GM21528 (cell line): ENCODE results near the gene TRABD.

Source experiments
- ATAC-seq: cut with Tn5 transposase; IDR thresholded peaks from one replicate; pipeline ENCODE4 v1.9.1; 2021; ENCODE audit warnings: mild to moderate bottlenecking, moderate library complexity; ENCODE audit not compliant: unreplicated experiment, low FRiP score

TRABD gene

DNA sequence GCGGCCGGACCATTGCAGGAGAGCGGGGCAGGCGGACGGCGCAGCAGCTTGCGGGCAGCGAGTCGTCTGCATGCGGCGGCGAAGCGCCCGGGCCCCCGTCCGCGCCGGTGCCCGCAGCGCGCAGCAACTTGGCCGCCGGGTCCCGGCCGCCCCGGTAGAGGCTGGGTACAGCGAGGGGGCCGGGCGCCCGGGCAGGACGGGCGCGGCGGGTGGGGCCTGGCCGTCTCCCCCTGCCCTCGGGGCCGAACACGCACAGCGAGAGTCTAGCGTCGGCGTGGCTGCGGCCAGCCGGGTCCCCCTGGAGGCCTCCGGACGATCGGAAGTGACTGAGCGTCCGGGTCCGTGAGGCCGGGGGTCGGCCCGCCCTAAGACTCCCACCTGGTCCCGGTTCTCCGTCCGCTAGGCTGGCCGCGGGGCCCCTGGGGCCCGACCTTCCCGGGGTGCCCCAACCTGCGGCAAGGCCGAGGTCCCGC lies 775 bp upstream of the TRABD start:
- ATAC-seq, result no peak

DNA sequence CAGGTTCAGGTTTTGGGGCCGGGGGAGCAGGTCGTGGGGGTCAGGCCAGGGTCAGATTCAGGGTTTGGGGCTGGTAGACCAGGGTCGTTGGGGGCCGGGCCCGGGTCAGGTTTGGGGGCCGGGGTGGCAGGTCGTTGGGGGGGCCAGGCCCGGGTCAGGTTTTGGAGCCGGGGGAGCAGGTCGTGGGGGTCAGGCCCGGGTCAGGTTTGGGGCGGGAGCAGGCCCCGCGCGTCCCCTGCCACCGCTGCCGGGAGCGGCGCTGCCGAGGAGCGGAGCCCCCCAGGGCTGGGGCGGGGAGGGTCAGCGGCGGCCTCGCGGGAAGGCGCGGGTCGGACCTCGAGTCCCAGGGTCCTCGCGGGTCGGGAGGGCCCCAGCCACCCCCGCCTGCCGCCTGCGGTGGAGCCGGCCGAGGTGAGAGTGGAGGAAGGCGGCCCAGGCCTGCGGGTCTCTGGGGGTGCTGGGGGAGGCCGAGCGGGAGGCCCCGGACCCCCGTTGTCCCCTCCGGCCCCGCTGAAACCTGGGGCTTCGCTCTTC lies 535 bp downstream of the TRABD start:
- no peak for ATAC-seq

DNA sequence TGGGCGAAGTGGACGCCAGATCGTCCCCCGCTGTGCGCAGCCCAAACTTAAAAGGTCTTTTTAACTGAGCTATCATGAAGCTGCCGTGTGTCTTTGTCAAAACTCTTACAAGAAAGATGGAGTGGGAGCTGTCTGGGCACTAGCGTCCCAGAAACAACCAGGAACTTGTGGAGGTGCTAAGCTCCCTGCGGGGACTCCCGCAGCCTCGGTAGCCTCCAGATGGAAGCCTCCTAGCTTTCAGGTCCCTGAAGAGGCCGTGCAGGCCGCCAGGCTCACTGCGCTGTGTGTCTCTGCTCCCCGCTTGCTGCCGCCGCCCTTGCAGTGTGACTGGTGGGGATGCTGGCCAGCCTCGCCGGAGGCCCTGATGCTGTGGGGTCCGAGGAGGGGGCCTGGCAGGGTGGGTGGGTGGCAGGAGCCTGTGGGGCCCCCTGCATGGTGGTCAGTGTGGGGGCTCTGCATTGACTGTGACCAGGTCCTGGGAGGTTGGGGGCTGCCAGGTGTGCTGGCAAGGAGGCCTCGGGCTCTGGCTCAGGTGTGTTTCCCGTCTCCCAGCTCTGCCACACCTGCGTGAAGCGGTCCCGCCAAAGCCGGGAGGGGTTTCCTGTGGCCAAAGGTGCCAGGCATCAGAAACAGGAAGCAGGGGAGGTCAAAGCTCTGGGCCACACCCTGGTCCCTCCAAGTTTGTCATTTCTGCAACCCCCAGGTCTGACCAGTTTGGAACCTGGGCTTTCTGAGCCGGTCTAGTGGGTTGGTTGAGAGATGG lies 1.2 kb downstream of the TRABD start:
- ATAC-seq, result no peak

DNA sequence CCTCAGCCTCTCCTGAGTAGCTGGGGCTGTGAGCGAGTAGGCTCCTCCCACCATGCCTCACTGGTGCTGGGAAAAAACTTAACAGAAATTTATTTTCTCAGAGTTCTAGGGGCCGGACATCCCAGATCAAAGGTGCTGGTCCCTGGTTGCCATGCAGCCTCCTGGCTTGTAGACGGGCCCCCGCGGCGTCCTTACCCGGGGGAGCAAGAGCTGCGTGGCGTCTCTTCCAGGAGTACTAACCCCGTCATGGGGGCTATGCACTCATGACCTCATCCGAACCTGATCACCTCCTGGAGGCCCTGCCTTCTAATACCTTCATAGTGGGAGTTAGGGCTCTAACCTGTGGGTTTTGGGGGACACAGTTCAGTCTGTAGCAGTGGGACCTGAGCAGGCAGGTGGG lies 2.6 kb downstream of the TRABD start:
- no peak for ATAC-seq

DNA sequence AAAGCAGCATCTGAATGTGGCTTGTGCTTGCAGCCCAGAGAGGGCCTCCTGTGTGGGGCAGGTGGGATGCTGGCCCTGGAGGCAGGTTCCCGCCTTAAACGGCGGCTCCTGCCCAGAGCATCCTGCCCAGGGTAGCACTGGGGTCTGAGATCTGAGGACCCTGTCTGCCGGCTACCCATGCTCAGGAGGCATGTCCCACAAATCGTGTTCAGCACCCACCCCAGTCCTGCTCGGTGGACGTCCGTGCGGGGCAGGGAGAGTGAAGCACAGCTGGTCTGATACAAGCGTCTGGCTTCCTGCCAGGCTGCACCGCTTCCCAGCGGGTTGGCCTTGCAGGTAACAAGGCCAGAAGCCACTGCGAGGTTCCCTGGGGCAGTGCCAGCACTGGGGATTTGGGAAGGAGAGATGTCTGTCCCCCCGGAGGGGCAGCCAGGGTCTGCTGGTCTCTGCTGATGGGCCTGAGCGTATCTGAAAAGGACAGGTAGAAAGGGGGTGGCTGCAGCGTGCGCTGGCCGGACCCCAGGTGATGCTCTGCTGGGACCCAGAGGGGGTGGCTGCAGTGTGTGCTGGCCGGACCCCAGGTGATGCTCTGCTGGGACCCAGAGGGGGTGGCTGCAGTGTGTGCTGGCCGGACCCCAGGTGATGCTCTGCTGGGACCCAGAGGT lies 3.6 kb downstream of the TRABD start:
- no peak for ATAC-seq

DNA sequence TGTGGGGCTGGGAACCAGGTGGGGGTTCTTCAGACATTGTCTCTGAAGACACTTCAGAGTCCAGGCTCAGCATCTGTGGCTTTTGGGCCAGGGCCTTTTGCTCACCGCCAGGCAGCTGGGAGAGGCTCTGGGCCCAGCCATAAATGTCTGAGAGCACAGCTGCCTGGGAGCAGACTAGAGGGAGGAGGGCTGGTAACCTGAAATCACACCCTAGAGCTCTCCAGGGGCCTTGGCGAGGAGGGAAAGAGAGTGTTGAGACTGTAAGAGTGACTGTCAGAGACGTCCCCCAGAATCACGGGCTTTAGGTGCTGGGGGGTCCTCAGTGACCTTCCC lies 4.1 kb downstream of the TRABD start:
- peak; percentile 2 for ATAC-seq

DNA sequence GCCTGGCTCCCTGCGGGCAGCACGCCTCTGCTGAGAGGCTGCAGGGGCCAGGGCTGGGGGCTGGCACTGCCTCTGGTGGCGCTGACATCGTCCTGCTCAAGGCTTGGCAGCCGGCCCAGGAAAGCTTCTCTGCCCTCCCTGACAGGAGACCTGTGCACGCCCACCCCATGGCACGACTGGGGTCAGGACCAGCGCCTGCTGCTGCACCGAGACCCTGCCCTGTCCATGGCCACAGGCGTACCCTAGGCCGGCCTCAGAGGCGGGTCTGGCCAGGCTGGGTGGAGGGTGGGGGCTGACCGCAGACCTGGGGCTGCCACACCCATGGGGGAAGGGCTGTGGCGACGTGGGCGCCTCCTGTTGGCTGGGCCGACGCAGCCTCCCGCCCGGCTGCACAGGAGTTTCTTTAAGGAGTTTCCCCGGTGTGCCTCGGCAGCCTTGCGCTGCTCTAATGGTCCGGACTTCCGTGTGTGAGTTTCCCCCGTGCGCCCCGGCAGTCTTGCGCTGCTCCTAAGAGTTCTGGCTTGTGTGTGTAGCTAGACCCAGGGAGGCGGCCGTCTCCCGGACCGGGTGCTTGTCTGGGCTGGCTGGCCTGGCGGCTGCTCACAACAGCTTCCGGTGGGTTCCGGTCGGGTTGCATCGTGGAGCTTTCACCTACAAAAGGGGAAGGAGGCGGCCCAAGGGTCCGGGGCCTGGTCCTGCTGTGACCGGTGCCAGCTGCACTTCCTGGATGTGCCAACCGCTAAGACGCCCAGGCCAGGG lies 4.6 kb downstream of the TRABD start:
- ATAC-seq, result peak; percentile 41

DNA sequence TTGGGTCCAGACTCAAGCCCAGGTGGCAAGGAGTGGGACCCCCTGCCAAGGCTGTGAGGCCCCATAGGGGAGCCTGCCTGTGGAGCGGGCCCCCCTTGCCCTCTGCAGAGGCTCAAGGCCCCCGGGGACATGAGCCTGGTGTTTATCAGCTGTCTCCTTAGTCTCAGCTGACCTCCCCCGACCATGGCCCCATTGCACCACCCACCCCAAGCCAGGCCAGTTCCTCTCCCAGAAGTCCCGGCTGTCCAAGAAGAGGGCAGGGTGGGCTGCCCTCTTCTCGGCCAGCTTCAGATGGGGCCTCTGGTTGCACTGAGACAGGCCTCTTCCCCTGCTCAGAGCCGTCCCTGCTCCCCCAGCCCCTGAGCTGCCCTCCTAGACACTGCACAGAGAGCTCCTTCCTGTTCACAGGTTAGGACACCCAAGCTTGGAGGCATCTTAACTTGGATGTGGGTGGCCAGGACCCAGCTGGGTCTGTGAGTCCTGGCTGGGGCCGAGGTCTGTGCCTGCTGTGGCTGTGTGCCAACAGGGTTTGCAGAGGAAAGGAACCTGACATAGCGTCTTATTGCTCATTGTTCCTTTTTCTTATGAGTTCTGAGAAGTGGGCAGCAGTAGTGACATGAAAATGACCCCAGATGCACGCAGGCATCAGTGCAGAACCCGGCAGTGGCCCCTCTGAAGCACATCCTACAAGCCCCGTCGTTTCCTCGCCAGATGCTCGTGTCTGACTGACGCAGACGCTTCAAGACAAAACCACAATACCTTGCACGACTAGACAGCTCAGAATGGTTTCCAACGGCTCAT lies 5.4 kb downstream of the TRABD start:
- ATAC-seq, result peak; percentile 28

DNA sequence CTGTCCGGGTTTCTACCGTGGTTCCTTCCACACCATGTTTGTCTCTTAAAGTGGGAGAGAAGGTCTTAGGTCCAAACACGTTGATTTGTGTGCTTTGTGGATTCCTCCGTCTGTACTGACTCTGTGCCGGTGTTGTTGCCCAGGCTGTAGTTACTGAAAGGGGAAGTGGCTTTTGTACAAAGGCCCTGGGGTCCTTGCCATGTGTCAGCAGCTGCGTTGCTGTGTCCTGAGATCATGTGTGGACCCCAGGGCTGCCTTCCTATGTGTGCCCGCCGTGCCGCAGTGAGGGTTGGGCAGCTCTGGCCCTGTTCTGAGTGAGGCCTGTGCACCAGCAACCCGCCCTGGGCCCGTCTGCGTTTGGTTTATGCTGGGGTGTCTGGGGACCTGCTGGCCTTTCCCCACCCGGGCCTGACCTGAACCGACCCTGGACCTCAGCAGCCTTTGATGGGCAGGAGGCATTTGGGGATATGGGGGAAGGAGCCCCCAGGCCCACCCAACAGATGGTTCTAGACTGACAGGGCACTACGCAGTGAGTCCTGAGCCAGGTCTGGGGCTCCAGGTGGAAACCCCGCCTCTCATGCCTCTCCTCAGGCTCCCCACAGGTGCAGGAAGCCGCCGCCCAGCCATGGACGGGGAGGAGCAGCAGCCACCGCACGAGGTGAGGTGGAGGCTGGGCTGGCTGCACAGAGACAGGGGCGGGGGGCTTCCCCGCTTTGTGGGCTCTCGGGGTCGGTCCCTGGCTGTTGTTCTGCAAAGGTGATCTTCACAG lies 6.9 kb downstream of the TRABD start:
- ATAC-seq, result no peak

DNA sequence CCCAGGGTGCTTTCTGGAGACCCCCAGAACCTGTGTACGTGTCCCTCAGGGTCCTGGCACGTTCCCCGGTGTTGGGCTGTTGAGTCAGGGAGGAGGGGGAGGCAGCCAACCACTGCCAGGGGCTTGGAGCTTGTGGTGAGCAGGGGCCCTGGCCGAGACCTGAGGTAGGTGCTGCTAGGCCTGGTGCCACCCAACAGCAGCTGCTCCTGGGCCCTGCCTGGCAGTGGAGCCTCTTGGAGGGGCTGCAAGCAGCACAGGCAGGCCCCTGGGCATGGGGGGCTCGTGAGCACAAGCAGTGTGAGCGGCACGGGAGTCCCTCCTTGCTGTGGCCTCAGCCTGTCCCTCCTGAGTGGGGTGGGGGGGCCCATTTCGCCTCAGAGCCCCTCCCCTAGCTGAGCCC lies 7.9 kb downstream of the TRABD start:
- ATAC-seq, result no peak

DNA sequence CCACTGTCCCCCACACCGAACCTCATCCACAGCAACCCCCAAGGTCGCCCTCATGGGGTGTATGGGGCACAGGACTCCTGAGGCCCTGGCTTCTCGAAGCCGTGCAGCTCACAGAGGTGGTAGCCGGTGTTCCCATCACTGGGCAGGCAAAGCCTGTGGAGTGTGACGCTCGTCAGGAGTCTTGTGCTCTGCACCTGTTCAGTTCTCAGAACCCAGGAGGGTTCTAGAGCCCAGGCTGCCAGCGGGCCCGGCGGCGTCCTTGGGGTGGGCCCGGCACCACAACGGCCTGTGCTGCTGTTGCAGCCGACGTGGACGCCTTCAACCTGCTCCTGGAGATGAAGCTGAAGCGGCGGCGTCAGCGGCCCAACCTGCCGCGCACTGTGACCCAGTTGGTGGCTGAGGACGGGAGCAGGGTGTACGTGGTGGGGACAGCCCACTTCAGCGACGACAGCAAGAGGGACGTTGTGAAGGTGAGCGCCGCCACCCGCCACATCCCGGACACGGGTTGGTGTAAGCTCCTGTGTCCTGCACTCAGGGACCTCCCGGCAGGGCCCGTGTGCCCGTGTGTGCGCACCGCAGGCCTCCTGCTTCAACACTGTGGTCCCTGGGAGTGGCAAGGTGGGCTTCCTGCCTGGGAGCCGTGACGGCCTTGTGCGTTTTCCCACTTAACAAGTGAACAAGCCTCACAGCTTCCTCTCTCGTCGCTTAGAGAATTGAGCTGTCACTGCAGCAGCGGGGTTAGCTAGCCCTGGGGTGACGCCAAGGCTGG lies 8.5 kb downstream of the TRABD start:
- ATAC-seq, result no peak

DNA sequence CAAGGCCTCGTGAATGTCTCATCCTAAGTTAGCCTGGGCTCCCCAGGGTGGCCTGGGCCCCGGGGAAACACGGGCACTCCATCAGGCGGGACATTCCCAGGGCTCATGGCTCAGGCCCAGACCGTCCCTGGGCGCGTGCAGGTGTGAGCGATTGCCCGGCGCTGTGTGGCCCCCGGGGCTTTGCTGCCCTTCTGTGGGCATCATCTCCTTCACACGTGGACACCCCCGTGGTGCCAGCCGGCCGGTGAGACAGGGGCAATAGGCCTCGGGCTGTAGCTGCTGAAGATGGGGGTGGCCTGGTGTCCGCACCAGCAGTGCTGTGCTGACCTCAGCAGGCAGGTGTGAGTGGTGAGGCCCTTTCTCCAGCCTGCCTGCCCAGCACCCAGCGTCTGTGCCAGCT lies 10.5 kb downstream of the TRABD start:
- ATAC-seq, result no peak

DNA sequence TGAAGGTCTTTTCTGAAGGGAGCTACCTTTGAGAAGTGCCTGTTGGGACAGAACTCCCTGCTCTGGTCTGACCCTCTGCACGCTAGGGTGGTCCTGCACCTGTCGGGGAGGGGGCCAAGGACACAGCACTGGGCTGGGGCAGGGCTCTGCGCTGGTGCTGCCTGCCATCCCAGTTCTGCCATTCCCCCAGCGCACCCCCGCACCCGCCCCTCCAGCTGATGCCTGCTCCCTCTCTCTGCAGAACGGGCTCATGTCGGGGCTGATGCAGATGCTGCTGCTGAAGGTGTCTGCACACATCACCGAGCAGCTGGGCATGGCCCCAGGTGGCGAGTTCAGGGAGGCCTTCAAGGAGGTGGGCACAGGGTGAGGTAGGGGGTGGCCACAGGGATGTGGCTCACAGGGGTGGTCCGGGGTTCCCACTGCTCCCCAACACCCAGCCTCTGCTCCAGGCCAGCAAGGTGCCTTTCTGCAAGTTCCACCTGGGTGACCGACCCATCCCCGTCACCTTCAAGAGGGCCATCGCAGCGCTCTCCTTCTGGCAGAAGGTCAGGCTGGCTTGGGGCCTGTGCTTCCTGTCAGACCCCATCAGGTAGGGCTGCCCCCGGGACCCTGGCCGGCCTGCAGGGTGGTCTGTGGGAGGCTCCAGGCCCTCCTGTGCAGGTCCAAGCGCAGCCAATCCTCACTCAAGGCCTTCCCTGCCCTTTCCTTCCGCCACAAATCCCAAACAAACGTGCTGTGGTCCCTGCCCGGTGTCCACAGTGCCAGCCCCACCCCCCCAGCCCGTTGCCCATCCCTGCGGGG lies 11.5 kb downstream of the TRABD start:
- no peak for ATAC-seq

DNA sequence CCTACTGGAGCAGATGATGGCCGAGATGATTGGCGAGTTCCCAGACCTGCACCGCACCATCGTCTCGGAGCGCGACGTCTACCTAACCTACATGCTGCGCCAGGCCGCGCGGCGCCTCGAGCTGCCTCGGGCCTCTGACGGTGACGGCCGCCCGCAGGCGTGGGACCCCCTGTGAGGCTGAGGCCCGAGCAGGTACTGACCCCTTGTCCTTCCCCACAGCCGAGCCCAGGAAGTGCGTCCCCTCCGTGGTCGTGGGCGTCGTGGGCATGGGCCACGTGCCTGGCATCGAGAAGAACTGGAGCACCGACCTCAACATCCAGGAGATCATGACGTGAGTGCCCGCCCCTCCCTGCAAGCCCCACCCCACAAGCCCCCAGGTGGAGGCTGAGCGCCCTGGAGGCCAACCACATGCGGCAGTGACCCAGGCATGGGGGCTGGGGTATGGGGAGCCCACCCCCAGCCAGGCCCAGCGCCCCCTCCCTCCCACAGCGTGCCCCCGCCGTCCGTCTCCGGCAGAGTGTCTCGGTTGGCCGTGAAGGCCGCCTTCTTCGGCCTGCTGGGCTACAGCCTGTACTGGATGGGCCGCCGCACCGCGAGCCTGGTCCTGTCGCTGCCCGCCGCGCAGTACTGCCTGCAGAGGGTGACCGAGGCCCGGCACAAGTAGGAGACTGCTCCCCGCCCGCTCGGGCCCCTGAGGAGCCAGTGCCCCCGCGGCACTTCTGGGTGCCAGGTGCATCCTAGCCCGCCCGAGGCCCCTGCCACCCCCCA lies 12.3 kb downstream of the TRABD start:
- no peak for ATAC-seq

DNA sequence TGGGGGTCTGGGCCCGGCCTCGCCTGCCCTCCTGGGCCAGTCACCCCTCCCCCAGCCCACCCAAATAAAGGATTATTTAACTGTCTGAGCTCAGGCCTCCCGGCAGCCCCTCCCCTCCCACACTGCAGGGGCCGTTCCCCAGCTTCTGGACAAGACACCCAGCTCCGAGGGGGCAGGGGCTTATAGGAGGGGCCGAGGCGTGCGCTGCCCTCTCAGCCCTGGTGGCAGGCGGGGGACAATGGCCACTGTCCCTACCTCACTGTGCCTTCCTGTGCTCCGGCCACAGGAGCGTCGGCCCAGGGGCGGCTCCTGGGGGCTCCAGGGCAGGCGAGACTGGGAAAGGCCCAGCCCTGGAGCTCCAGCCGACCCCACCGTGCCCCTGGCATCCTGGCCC lies 12.9 kb downstream of the TRABD start:
- no peak for ATAC-seq

DNA sequence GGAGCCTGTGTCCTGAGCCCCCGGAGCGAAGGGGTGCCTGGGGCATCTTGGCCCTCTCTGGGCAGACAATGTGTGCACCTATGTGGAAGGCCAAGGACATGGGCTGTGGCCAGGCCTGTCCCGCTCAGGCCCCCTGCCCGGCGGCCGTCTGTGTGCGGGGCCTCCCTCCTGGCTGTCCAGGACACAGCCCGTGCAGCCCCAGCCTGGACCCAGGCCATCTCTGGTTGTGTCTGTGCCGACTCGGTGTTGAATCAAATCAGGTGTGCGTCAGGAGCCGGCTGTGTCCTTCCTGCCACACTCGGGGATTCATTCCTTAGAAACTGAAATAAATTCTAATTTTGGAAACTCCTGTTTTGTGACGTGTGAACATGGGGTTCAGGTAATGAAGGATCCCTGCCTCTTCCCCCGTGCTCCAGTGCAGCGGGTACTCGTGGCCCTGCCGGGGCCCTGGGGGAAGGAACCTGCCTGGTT lies 13.6 kb downstream of the TRABD start:
- no peak for ATAC-seq

DNA sequence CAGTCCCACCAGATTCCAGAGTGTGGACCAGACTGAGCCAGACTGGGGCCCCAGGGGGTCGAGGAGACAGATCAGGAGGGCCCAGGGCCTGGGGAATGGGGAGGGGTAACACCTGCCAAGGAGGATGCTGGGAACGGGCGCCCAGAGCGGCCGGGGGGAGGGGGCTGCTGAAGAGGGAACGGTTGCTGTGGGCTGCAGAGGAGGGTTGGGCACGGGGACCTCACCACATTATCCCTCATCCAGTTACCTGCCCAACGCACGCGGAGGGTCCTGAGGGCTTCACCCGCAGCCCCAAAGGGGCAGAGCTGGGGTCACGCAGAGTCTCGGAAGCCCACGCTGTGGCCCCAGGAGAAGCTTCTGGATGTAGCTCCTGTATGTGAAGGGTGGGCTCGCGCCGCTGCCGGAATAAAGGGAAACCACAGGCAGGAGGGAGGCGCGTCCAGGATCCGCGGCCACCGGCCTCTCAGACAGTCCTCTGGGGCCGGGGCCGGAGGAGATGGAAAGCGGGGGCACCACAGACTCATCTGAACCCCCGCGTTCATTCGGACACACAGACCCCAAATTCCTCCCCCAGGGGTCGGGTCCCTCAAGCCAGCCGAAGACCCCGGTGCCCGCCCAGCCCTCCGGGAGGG lies 14.2 kb downstream of the TRABD start:
- ATAC-seq, result no peak
